Lung (tissue), 16 donors: ENCODE results near the gene OR5M11. TPM values are rescaled to one million over a fixed set of nuclear protein-coding genes. Genes with fewer than 3 reads are reported as not detected.
"Not testable (repeated sequence)": the region's sequence is repeated elsewhere in the genome, so short reads cannot be mapped to it uniquely, and the experiment has no call there.

ENCODE experiments used
- ATAC-seq: fragments of 200-7000 bp; cut with Tn5 transposase; one replicate; pipeline ENCODE4 v1.9.1; 2020; ENCODE audit warnings: moderate number of reproducible peaks; ENCODE audit not compliant: insufficient read depth, low FRiP score
- DNase-seq, 3 donors: peaks; one replicate each; pipeline ENCODE4 v3.0.0-alpha.2; 2013 to 2017
- H3K27ac ChIP-seq, 2 donors: one replicate each; pipeline ENCODE4 v1.5.1; 2013; ENCODE audit warnings: mild to moderate bottlenecking in 2 of 2, moderate library complexity in 2 of 2, control low read depth in 1 of 2, inconsistent platforms in 1 of 2, low read depth in 1 of 2, low read length in 1 of 2
- H3K27me3 ChIP-seq, 3 donors: one replicate each; pipeline ENCODE4 v1.5.1; 2013; ENCODE audit warnings: low read length in 2 of 3; ENCODE audit not compliant: control insufficient read depth in 3 of 3, insufficient read depth in 3 of 3
- H3K36me3 ChIP-seq, 4 donors: one replicate each; pipeline ENCODE4 v1.5.1; 2013; ENCODE audit warnings: low read length in 4 of 4, mild to moderate bottlenecking in 1 of 4, moderate library complexity in 1 of 4; ENCODE audit not compliant: control insufficient read depth in 4 of 4, insufficient read depth in 4 of 4
- H3K4me1 ChIP-seq, 5 donors: one replicate each; pipeline ENCODE4 v1.5.1; 2013; ENCODE audit warnings: low read length in 5 of 5, mild to moderate bottlenecking in 2 of 5, moderate library complexity in 1 of 5; ENCODE audit not compliant: control insufficient read depth in 5 of 5, insufficient read depth in 5 of 5
- H3K4me3 ChIP-seq: one replicate; pipeline ENCODE4 v1.5.1; 2013; ENCODE audit warnings: mild to moderate bottlenecking, control low read depth, moderate library complexity
- H3K9ac ChIP-seq, 2 donors: one replicate each; pipeline ENCODE4 v1.5.1; 2013; ENCODE audit warnings: low read length in 2 of 2, control low read depth in 1 of 2; ENCODE audit not compliant: insufficient read depth in 1 of 2
- H3K9me3 ChIP-seq, 4 donors: one replicate each; pipeline ENCODE4 v1.5.1; 2013; ENCODE audit warnings: low read length in 3 of 4, mild to moderate bottlenecking in 1 of 4, moderate library complexity in 1 of 4; ENCODE audit not compliant: control insufficient read depth in 4 of 4, insufficient read depth in 3 of 4
- WGBS, 2 donors: extraction: QIAGEN DNeasy Blood & Tissue Kit; methylation state at CpG; one replicate each; pipeline ENCODE4 v1.1.7; 2013; 5-methylcytosine and 5-hydroxymethylcytosine counted together
- long read RNA-seq, 5 donors: transcript quantifications; one replicate each; lab custom pipeline, GENCODE V29; 2026
- polyA plus RNA-seq, 2 donors: library from polyadenylated mRNA; stranded (reverse); fragments of 200-250 nt; gene quantifications; one replicate each; pipeline ENCODE4 v1.2.1, GENCODE V29; 2013
- total RNA-seq, 2 donors: library from RNA; depleted of rRNA in 1 of 2; stranded (reverse); fragments of >200 nt in 1 of 2; gene quantifications; one replicate each; pipeline ENCODE4 v1.2.1, GENCODE V29; 2014 to 2021
- TF ChIP-seq, protein P1 (sequence below): IDR thresholded peaks from 2 replicates; pipeline ENCODE4 v1.5.1; 2012; ENCODE audit warnings: mild to moderate bottlenecking; ENCODE audit errors: control extremely low read depth, extremely low read depth
- donor health status: control.
- donor health status: control.
- donor health status: Bipolar disorder and iron deficiency.
- donor health status: healthy.
- donor health status: DM: yes; HTN: yes; CAD: no.

The OR5M11 gene
- total RNA-seq = not detected
- polyA plus RNA-seq = not detected
- long read RNA-seq, donor 1 = 0 reads
- long read RNA-seq, donor 2 = 0 reads
- long read RNA-seq, donor 3 = 0 reads
- long read RNA-seq, donor 4 = 0 reads
- long read RNA-seq, donor 5 = 0 reads

- ATAC-seq = no peak
- WGBS, 2 donors = 87 to 93% methylated on average over 2 of the region's 2 CpGs
- no peak within 1 kb of the TSS for H3K9ac ChIP-seq
Measured at GRCh38 chr11:56543157-56543556, at the start of gene OR5M11. TSS of gene OR5M11 (minus strand) at chr11:56543257. CDS start at chr11:56543257, 0 bp downstream.

DNA sequence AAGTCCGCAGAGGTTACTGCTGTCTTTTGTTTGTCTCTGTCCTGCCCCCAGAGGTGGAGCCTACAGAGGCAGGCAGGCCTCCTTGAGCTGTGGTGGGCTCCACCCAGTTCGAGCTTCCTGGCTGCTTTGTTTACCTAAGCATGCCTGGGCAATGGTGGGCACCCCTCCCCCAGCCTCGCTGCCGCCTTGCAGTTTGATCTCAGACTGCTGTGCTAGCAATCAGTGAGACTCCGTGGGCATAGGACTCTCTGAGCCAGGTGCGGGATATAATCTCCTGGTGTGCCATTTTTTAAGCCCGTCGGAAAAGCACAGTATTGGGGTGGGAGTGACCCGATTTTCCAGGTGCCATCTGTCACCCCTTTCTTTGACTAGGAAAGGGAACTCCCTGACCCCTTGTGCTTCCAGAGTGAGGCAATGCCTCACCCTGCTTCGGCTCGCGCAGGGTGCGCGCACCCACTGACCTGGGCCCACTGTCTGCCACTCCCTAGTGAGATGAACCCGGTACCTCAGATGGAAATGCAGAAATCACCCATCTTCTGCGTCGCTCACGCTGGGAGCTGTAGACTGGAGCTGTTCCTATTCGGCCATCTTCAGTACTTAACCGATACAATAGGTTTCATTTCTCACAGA, 49.1 kb upstream of the OR5M11 start:
- not testable (repeated sequence) for H3K9me3 ChIP-seq, H3K4me3 ChIP-seq, ATAC-seq, H3K27ac ChIP-seq, H3K36me3 ChIP-seq, H3K4me1 ChIP-seq, H3K9ac ChIP-seq, DNase-seq, H3K27me3 ChIP-seq
- WGBS, 2 donors = 93 to 97% methylated on average over 20 of the region's 20 CpGs

More at GRCh38 chr11:56543157-56543556, at the start of gene OR5M11:
- Histone ChIP-seq H3K36me3 (no peaks in the 10 kb centered on the region), H3K4me1 (no peaks in the 10 kb centered on the region), H3K9me3 (peaks cover 0 to 7% (median under 1%) of the 10 kb centered on the region in 4 donors), H3K27me3 (no peaks in the 10 kb centered on the region), H3K27ac (no peak within 1 kb of the TSS), H3K4me3 (no peak within 1 kb of the TSS)
- DNase-seq = no peak
- TF ChIP-seq, protein P1, sequence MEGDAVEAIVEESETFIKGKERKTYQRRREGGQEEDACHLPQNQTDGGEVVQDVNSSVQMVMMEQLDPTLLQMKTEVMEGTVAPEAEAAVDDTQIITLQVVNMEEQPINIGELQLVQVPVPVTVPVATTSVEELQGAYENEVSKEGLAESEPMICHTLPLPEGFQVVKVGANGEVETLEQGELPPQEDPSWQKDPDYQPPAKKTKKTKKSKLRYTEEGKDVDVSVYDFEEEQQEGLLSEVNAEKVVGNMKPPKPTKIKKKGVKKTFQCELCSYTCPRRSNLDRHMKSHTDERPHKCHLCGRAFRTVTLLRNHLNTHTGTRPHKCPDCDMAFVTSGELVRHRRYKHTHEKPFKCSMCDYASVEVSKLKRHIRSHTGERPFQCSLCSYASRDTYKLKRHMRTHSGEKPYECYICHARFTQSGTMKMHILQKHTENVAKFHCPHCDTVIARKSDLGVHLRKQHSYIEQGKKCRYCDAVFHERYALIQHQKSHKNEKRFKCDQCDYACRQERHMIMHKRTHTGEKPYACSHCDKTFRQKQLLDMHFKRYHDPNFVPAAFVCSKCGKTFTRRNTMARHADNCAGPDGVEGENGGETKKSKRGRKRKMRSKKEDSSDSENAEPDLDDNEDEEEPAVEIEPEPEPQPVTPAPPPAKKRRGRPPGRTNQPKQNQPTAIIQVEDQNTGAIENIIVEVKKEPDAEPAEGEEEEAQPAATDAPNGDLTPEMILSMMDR = no peak

- no peak within 1 kb of the TSS for H3K27ac ChIP-seq
- WGBS, 2 donors = 52 to 63% methylated on average over 3 of the region's 3 CpGs
- H3K9ac ChIP-seq = no peak within 1 kb of the TSS
- H3K4me1 ChIP-seq = no peaks in the 10 kb centered on the region
- no peak for DNase-seq
- no peak for ATAC-seq
- peaks cover 0 to 2% (median 0%) of the 10 kb centered on the region in 4 donors for H3K9me3 ChIP-seq
- no peaks in the 10 kb centered on the region for H3K27me3 ChIP-seq
- TF ChIP-seq, protein P1 = no peak
- no peaks in the 10 kb centered on the region for H3K36me3 ChIP-seq
- H3K4me3 ChIP-seq = no peak within 1 kb of the TSS
Measured at GRCh38 chr11:56577621-56578020, 34.6 kb upstream of the OR5M11 start, which contains the start of gene OR5M10. TSS of gene OR5M10 (minus strand) at chr11:56577721. CDS start at chr11:56577721, 0 bp downstream.

GRCh38 chr11:56558574-56558973, 15.5 kb upstream of the OR5M11 start:
- ATAC-seq (no peak), DNase-seq (no peak)
- Histone ChIP-seq H3K4me1 (no peaks in the 10 kb centered on the region), H3K9me3 (peaks cover 0 to 2% (median 0%) of the 10 kb centered on the region in 4 donors), H3K27me3 (no peaks in the 10 kb centered on the region), H3K36me3 (no peaks in the 10 kb centered on the region), H3K9ac (no peak overlapping the region), H3K27ac (no peak overlapping the region), H3K4me3 (no peak overlapping the region)
- TF ChIP-seq, protein P1 = no peak
- 65 to 76% methylated on average over 6 of the region's 6 CpGs for WGBS, 2 donors

GRCh38 chr11:56554691-56555090, 11.6 kb upstream of the OR5M11 start:
- 90 to 93% methylated on average over 13 of the region's 13 CpGs for WGBS, 2 donors
- H3K4me1 ChIP-seq, ATAC-seq, H3K27ac ChIP-seq, DNase-seq, H3K36me3 ChIP-seq, H3K27me3 ChIP-seq, H3K9me3 ChIP-seq, H3K4me3 ChIP-seq, H3K9ac ChIP-seq: not testable (repeated sequence)
